Measurements from ENCODE around the gene STPG1. TPM values are rescaled to one million over a fixed set of nuclear protein-coding genes. Genes with fewer than 3 reads are reported as not detected.

STPG1 gene
- total RNA-seq, 5 donors from 2014 or later (not counting 1 experiment from before 2014, with no cell fraction given), result 3.4 to 5.6 (median 5.4) TPM

GRCh38 chr1:24349891-24350290 lies 63.7 kb downstream of the STPG1 start:
- Mint-ChIP-seq H3K4me3 (no peak overlapping the region), H3K9me3 (no peaks in the 10 kb centered on the region), H3K27ac (no peak overlapping the region), H3K4me1 (peaks cover 14 to 24% (median 20%) of the 10 kb centered on the region in 3 donors), H3K27me3 (peaks cover 0 to 5% of the 10 kb centered on the region in 2 donors), H3K36me3 (no peaks in the 10 kb centered on the region)
- Histone ChIP-seq H3K4me3 (ENCODE audit: control insufficient read depth in 1 of 2, extremely low read depth in 1 of 2, low read length in 1 of 2) (no peak overlapping the region), H3K36me3 (ENCODE audit: control insufficient read depth in 2 of 2, extremely low read depth in 1 of 2, insufficient read depth in 1 of 2, low read length in 1 of 2) (no peaks in the 10 kb centered on the region), H3K9me3 (no peaks in the 10 kb centered on the region), H3K4me1 (ENCODE audit: control insufficient read depth in 1 of 2, extremely low read depth in 1 of 2, insufficient read depth in 2 of 2, low read length in 2 of 2) (peaks cover 0 to 3% of the 10 kb centered on the region in 2 experiments), H3K27me3 (replicated peaks in 1 of 2; ENCODE audit: control insufficient read depth in 2 of 2, extremely low read depth in 1 of 2, insufficient read depth in 2 of 2, low read length in 1 of 2) (peaks cover 0 to 22% of the 10 kb centered on the region in 2 experiments), H3K27ac (ENCODE audit: low read length) (no peak overlapping the region)
- ATAC-seq (replicated peaks in 1 of 4), result no peak
- DNase-seq, result no peak
- ChIA-PET POLR2A (no interaction called here), CTCF (no interaction called here)
- WGBS (ENCODE audit: insufficient coverage), result no CpG with 5 or more reads among the region's 2 CpGs

- Histone ChIP-seq H3K36me3 (ENCODE audit: control insufficient read depth in 2 of 2, extremely low read depth in 1 of 2, insufficient read depth in 1 of 2, low read length in 1 of 2) (no peaks in the 10 kb centered on the region), H3K4me3 (ENCODE audit: control insufficient read depth in 1 of 2, extremely low read depth in 1 of 2, low read length in 1 of 2) (no peak overlapping the region), H3K27me3 (replicated peaks in 1 of 2; ENCODE audit: control insufficient read depth in 2 of 2, extremely low read depth in 1 of 2, insufficient read depth in 2 of 2, low read length in 1 of 2) (peaks cover 0 to 36% of the 10 kb centered on the region in 2 experiments), H3K9me3 (no peaks in the 10 kb centered on the region), H3K27ac (ENCODE audit: low read length) (no peak overlapping the region), H3K4me1 (ENCODE audit: control insufficient read depth in 1 of 2, extremely low read depth in 1 of 2, insufficient read depth in 2 of 2, low read length in 2 of 2) (peaks cover 0 to 3% of the 10 kb centered on the region in 2 experiments)
- 85% methylated on average over 10 of the region's 10 CpGs for WGBS (ENCODE audit: insufficient coverage)
- peaks cover 3 to 5% of the 10 kb centered on the region in 2 donors for H3K27me3 Mint-ChIP-seq
- H3K4me3 Mint-ChIP-seq, result no peak overlapping the region
- DNase-seq, result no peak
- ChIA-PET CTCF (interaction anchor here in 1 of 2 donors (0.6 kb wide), 1 partner anchor 393 kb away, joined by 4 read pairs; no protein-coding TSS in a partner anchor), POLR2A (no interaction called here)
- H3K4me1 Mint-ChIP-seq, result peaks cover 14 to 24% (median 20%) of the 10 kb centered on the region in 3 donors
- ATAC-seq (replicated peaks in 1 of 4), result no peak
- no peak overlapping the region for H3K27ac Mint-ChIP-seq
- no peaks in the 10 kb centered on the region for H3K36me3 Mint-ChIP-seq
- no peaks in the 10 kb centered on the region for H3K9me3 Mint-ChIP-seq
Observed at GRCh38 chr1:24348196-24348595, 65.4 kb downstream of the STPG1 start.

GRCh38 chr1:24347159-24347934 lies 66.2 kb downstream of the STPG1 start:
- no peak overlapping the region for H3K4me3 Mint-ChIP-seq
- H3K4me1 ChIP-seq (ENCODE audit: control insufficient read depth in 1 of 2, extremely low read depth in 1 of 2, insufficient read depth in 2 of 2, low read length in 2 of 2), result peaks cover 0 to 3% of the 10 kb centered on the region in 2 experiments
- CTCF ChIA-PET, result no interaction called here
- no peak overlapping the region for H3K27ac Mint-ChIP-seq
- no peaks in the 10 kb centered on the region for H3K36me3 Mint-ChIP-seq
- H3K4me3 ChIP-seq (ENCODE audit: control insufficient read depth in 1 of 2, extremely low read depth in 1 of 2, low read length in 1 of 2), result no peak overlapping the region
- no peak for ATAC-seq (replicated peaks in 1 of 4)
- H3K36me3 ChIP-seq (ENCODE audit: control insufficient read depth in 2 of 2, extremely low read depth in 1 of 2, insufficient read depth in 1 of 2, low read length in 1 of 2), result no peaks in the 10 kb centered on the region
- POLR2A ChIA-PET, result no interaction called here
- H3K9me3 ChIP-seq, result no peaks in the 10 kb centered on the region
- peaks cover 0 to 40% of the 10 kb centered on the region in 2 experiments for H3K27me3 ChIP-seq (replicated peaks in 1 of 2; ENCODE audit: control insufficient read depth in 2 of 2, extremely low read depth in 1 of 2, insufficient read depth in 2 of 2, low read length in 1 of 2)
- no peak overlapping the region for H3K27ac ChIP-seq (ENCODE audit: low read length)
- peaks cover 3 to 5% of the 10 kb centered on the region in 2 donors for H3K27me3 Mint-ChIP-seq
- H3K4me1 Mint-ChIP-seq, result peaks cover 14 to 20% (median 18%) of the 10 kb centered on the region in 3 donors
- H3K9me3 Mint-ChIP-seq, result no peaks in the 10 kb centered on the region
- 96% methylated on average over 9 of the region's 19 CpGs for WGBS (ENCODE audit: insufficient coverage)
- DNase-seq, result no peak

- ChIA-PET POLR2A (no interaction called here), CTCF (no interaction called here)
- Histone ChIP-seq H3K36me3 (ENCODE audit: control insufficient read depth in 2 of 2, extremely low read depth in 1 of 2, insufficient read depth in 1 of 2, low read length in 1 of 2) (no peaks in the 10 kb centered on the region), H3K27me3 (replicated peaks in 1 of 2; ENCODE audit: control insufficient read depth in 2 of 2, extremely low read depth in 1 of 2, insufficient read depth in 2 of 2, low read length in 1 of 2) (peaks cover 0 to 49% of the 10 kb centered on the region in 2 experiments), H3K27ac (ENCODE audit: low read length) (no peak overlapping the region), H3K4me1 (ENCODE audit: control insufficient read depth in 1 of 2, extremely low read depth in 1 of 2, insufficient read depth in 2 of 2, low read length in 2 of 2) (peaks cover 0 to 3% of the 10 kb centered on the region in 2 experiments), H3K9me3 (no peaks in the 10 kb centered on the region), H3K4me3 (ENCODE audit: control insufficient read depth in 1 of 2, extremely low read depth in 1 of 2, low read length in 1 of 2) (no peak overlapping the region)
- H3K36me3 Mint-ChIP-seq, result no peaks in the 10 kb centered on the region
- no peak overlapping the region for H3K27ac Mint-ChIP-seq
- no CpG with 5 or more reads among the region's 5 CpGs for WGBS (ENCODE audit: insufficient coverage)
- DNase-seq, result no peak
- ATAC-seq (replicated peaks in 1 of 4), result no peak
- peaks cover 3 to 5% of the 10 kb centered on the region in 2 donors for H3K27me3 Mint-ChIP-seq
- H3K9me3 Mint-ChIP-seq, result no peaks in the 10 kb centered on the region
- no peak overlapping the region for H3K4me3 Mint-ChIP-seq
- peaks cover 4 to 5% (median 5%) of the 10 kb centered on the region in 3 donors for H3K4me1 Mint-ChIP-seq
Observed at GRCh38 chr1:24345334-24345733, 68.2 kb downstream of the STPG1 start.

- H3K9me3 ChIP-seq, result no peaks in the 10 kb centered on the region
- ATAC-seq (replicated peaks in 1 of 4) (no peak), DNase-seq (no peak)
- no peak overlapping the region for H3K27ac ChIP-seq (ENCODE audit: low read length)
- POLR2A ChIA-PET, result no interaction called here
- H3K9me3 Mint-ChIP-seq, result no peaks in the 10 kb centered on the region
- H3K4me1 ChIP-seq (ENCODE audit: control insufficient read depth in 1 of 2, extremely low read depth in 1 of 2, insufficient read depth in 2 of 2, low read length in 2 of 2), result peaks cover 0 to 3% of the 10 kb centered on the region in 2 experiments
- peaks cover 0 to 4% (median 0%) of the 10 kb centered on the region in 3 donors for H3K4me1 Mint-ChIP-seq
- peaks cover 3 to 5% of the 10 kb centered on the region in 2 donors for H3K27me3 Mint-ChIP-seq
- WGBS (ENCODE audit: insufficient coverage), result 99% methylated on average over 5 of the region's 8 CpGs
- H3K36me3 ChIP-seq (ENCODE audit: control insufficient read depth in 2 of 2, extremely low read depth in 1 of 2, insufficient read depth in 1 of 2, low read length in 1 of 2), result no peaks in the 10 kb centered on the region
- peaks cover 0 to 51% of the 10 kb centered on the region in 2 experiments for H3K27me3 ChIP-seq (replicated peaks in 1 of 2; ENCODE audit: control insufficient read depth in 2 of 2, extremely low read depth in 1 of 2, insufficient read depth in 2 of 2, low read length in 1 of 2)
- no peak overlapping the region for H3K27ac Mint-ChIP-seq
- CTCF ChIA-PET, result no interaction called here
- no peak overlapping the region for H3K4me3 Mint-ChIP-seq
- no peak overlapping the region for H3K4me3 ChIP-seq (ENCODE audit: control insufficient read depth in 1 of 2, extremely low read depth in 1 of 2, low read length in 1 of 2)
- H3K36me3 Mint-ChIP-seq, result no peaks in the 10 kb centered on the region
Observed at GRCh38 chr1:24344090-24344742, 69.4 kb downstream of the STPG1 start.

- Histone ChIP-seq H3K9me3 (no peaks in the 10 kb centered on the region), H3K27ac (ENCODE audit: low read length) (no peak overlapping the region), H3K27me3 (replicated peaks in 1 of 2; ENCODE audit: control insufficient read depth in 2 of 2, extremely low read depth in 1 of 2, insufficient read depth in 2 of 2, low read length in 1 of 2) (peaks cover 0 to 51% of the 10 kb centered on the region in 2 experiments), H3K36me3 (ENCODE audit: control insufficient read depth in 2 of 2, extremely low read depth in 1 of 2, insufficient read depth in 1 of 2, low read length in 1 of 2) (no peaks in the 10 kb centered on the region), H3K4me1 (ENCODE audit: control insufficient read depth in 1 of 2, extremely low read depth in 1 of 2, insufficient read depth in 2 of 2, low read length in 2 of 2) (peaks cover 0 to 3% of the 10 kb centered on the region in 2 experiments), H3K4me3 (ENCODE audit: control insufficient read depth in 1 of 2, extremely low read depth in 1 of 2, low read length in 1 of 2) (no peak overlapping the region)
- ATAC-seq (replicated peaks in 1 of 4) (no peak), DNase-seq (no peak)
- no peaks in the 10 kb centered on the region for H3K36me3 Mint-ChIP-seq
- H3K9me3 Mint-ChIP-seq, result no peaks in the 10 kb centered on the region
- ChIA-PET POLR2A (no interaction called here), CTCF (no interaction called here)
- no peak overlapping the region for H3K27ac Mint-ChIP-seq
- H3K4me3 Mint-ChIP-seq, result no peak overlapping the region
- H3K27me3 Mint-ChIP-seq, result peaks cover 3 to 5% of the 10 kb centered on the region in 2 donors
- peaks cover 0 to 4% (median 0%) of the 10 kb centered on the region in 3 donors for H3K4me1 Mint-ChIP-seq
- 90% methylated on average over 7 of the region's 13 CpGs for WGBS (ENCODE audit: insufficient coverage)
Observed at GRCh38 chr1:24343412-24344089, 70.0 kb downstream of the STPG1 start.

All from T-cell (primary cell).